Activated CD8-positive, alpha-beta memory T cell treated with anti-CD3 and anti-CD28 coated beads for 4 hours (primary cell): ENCODE results near the gene TUT7.
A peak's percentile ranks its signal among the peaks of the same experiment; 100 is the strongest.
"Not testable (repeated sequence)": the region's sequence is repeated elsewhere in the genome, so short reads cannot be mapped to it uniquely, and the experiment has no call there.

Experiments
- DNase-seq, 2 donors: peaks; one replicate each; pipeline ENCODE4 v3.0.0-alpha.2; 2020; ENCODE audit warnings: low read depth in 2 of 2

The TUT7 gene

DNA sequence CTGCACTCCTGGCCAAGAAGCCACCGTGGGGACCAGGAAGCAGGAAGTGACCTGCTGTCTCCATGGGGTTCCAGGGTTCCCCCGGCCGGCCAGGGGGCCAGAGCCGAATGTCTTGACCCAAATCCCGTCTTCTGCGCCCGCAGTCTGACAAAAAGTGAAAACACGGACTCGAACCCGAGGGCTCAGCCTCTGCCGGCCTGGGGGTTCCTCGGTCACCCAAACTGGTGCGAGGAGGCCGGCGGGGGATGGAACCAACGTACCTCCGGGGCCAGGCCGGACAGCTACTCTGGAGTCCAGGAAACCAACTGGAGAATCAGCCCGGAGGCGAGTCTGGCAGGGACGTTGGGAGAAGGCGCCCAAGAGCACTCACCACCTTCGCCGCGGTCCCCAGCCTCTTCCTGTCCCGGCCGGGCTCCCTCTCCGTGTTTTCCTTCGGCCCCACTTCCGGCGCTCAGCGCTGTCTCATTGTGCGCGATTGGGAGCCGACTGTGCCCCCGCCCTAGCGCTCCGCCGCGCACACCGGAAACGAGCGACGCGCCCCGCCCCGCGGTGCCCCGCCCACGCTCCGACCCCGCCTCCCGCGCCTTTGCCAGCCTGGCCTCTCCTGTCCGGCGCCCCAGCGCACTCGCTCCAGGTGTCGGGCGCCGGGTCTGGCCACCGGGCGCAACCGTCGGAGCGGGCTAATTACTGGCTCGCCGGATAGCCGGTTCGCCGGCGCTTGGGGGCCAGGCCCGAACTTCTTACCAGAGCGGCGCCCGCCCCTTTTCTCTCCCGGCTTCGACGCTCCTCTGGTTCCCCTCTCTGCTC lies at the start of gene TUT7:
TSS of gene TUT7 (minus strand) at position 400 of the 807 bp plus-strand sequence. CDS start 1,211 bp downstream, outside the sequence.
- peak; percentile 85 to 87 for DNase-seq

GRCh38 chr9:86402591-86402990 lies 48.4 kb upstream of the TUT7 start:
- DNase-seq: no peak

GRCh38 chr9:86396412-86396811 lies 42.2 kb upstream of the TUT7 start:
- no peak for DNase-seq

GRCh38 chr9:86390184-86390583 lies 36.0 kb upstream of the TUT7 start:
- not testable (repeated sequence) for DNase-seq

- DNase-seq: no peak
Measured at GRCh38 chr9:86389628-86390027, 35.4 kb upstream of the TUT7 start.

GRCh38 chr9:86387376-86387775 lies 33.2 kb upstream of the TUT7 start:
- DNase-seq: no peak

- not testable (repeated sequence) for DNase-seq
Measured at GRCh38 chr9:86383000-86383399, 28.8 kb upstream of the TUT7 start.

- no peak for DNase-seq
Measured at GRCh38 chr9:86376016-86376415, 21.8 kb upstream of the TUT7 start.

DNA sequence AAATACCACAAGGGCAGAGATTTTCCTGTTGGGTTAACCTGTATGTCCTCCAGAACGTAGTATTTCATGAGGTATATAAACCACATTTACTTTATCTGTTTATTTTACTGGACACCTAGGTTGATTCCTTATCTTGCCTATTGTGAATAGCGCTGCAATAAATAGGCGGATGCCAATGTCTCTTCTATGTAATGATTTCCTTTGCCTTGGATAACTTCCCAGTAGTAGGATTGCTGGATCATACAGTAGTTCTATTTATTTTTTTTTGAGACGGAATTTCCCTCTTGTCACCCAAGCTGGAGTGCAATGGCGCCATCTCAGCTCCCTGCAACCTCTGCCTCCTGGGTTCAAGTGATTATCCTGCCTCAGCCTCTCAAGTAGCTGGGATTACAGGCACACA lies 15.6 kb upstream of the TUT7 start:
- DNase-seq: no peak

DNA sequence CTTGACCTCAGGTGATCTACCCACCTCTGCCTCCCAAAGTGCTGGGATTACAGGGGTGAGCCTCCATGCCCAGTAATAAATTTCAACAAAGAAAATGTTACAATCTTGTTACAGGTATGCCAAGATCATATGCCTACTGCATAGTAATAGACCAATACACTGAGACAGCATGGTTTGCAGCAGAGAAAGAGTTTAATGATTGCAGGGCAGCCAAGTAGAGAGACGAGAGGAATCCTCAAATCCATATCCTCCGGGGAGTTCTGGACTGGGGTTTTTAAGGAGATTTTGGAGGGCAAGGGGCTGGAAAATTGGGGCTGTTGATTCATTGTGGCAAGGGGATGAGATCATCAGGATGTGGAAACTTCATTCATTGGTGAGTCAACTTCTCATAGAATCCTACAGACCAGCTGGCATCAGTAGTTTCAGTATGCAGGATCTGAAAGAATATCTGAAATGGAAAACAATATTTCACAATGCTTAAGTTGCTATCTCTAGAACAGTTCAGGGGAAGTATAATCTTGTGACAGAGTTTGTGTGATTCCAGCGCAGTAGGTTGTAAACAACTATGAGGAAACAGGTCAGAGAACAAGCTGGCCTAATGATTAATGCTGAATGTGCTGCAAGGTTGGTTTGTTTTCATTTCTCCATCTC lies 14.8 kb upstream of the TUT7 start:
- DNase-seq: no peak

DNA sequence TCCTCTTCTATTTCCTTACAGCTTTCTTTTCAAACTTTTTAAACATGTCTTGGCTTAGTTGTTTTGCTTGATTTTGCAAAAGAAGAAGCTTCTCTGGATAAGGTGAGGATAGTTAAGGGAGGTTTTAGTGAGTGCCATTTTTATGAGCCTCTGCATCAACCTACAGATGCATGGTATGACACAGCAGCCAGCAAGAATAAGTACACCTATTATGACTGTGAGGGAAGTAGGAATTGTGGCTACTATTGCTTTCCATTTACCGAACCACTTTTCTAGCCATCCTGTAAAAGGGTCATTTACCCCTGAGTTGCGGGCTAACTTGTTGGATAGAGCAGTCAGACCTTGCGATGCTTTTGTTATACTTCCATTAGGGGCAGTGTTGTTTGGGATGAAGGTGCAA lies 7.0 kb upstream of the TUT7 start:
- no peak for DNase-seq

DNA sequence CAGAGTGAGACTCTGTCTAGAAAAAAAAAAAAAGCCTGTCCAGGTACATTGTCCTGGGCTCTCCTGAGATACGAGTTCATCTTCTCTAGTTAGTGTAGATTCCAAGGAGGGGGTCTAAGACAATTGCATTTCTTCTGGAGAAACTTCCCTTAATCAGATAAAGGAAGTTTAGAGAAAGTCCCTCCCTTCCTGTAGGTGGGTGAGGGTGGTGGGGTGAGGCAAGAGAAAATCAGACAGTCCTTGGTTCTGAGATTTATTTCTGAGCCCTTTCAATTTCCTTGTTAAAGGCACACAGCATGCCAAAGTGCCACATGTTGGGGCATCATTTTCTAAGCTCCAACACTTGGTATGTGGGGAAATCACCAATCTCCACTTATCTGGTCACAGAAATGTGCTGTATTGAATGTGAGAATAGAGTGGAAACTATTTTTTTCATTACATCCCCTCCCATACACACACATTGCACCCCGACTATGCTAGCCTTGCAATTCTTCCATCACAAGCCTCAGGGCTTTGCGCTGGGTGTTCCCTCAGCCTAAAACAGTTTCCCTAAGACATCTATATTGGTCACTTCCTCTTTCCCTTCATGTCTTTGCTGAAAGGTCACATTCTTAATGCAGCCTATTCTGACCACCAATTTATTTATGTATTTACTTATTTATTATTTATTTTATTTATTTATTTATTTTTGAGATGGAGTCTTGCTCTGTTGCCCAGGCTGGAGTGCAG lies 5.1 kb upstream of the TUT7 start:
- DNase-seq: no peak

- no peak for DNase-seq
Measured at GRCh38 chr9:86356871-86357866, 3.0 kb upstream of the TUT7 start.

DNA sequence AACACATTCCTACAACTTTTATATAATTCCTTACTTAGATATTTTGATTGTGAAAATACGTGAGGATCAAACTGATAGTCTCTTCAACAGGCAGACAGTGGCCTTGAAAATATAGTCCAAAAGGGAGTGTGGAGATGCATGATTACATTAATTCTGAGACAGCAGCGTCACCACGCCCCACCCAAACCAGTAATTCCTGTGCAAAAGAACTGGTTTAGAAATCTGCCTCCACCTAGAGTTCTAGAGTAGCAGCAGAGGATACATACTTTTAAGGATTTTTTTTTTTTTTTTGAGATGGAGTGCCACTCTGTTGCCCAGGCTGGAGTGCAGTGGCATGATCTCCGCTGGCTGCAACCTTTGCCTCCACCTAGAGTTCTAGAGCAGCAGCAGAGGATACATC lies 1.6 kb upstream of the TUT7 start:
- DNase-seq: no peak

DNA sequence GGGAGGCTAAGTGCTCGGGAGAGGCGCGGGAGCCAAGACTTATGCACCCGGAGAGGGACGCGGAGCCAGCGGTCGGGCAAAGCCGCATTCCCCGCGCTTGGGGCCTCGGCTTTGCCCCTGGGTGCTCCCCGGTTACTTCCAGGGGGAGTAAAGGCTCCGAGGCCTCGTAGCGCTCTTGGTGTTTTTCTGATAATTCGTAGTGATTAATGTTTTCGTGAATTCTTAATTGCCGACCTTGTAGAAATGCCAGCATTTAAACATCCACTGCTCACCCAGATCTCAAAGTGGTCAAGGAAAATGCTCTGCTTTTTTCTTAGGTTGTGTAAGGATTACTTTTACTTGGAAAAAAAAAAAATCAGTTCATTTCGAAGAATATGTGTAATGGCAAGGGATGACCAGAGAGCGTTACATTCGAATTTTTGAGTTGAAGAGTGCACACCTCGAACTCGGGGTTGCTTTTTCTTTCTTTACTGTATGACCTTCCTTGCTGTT lies 654 bp upstream of the TUT7 start:
- DNase-seq: no peak

DNA sequence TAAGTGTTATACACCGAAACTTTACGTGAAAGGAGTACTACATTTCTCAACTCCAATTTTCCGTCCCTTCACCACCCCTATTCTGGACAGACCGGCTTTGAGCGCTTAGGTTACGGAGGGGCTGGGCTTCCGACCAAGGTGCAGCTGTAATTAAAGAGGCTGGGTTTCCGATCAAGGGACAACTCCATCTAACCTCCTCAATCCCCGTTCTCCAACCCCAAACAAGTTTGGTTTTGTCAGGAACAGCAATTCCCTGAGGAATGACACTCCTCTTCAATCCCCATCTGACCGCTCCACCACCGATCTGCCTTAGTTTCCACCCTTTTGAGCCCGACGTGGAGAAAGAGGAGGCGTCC lies 577 bp downstream of the TUT7 start:
- no peak for DNase-seq

GRCh38 chr9:86352440-86353077 lies 1.7 kb downstream of the TUT7 start:
- DNase-seq: no peak

DNA sequence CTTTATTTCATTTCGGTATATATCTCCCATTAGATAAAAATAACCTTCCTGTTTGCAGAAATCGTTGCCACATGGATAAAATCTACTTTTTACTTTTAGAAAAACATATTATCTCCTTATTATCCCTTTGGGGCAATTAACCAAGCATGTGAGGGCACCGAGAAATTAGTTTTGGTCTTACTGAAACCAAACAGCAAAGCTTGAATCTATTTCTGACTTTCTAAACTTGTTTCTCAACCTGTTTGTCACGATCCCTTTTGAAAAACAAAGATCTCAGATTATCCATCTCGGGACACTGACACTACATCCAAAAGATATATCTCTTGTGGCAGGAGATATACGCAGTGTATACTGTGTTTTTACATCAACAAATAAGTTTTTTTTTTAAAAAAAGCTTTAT lies 2.3 kb downstream of the TUT7 start:
- no peak for DNase-seq

- no peak for DNase-seq
Measured at GRCh38 chr9:86350006-86350760, 4.0 kb downstream of the TUT7 start.

DNA sequence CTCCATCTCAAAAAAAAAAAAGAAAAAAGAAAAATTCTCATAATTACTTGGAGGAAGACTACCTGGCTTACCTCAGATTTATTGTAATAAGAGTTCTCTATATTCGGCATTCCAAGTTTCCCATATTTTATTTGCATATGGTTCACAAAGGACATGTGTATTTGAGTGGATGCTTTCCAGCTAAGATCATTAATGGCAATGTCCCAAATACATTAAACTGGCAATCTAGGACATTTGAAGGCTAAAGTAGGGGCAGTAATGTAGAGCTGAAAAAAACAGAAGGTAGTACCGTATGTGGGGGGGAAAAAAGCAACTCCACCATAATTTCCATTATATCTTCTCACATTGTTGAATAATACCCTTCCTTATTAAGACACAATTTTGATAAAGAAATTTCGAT lies 4.9 kb downstream of the TUT7 start:
- no peak for DNase-seq
